DMS114 treated with DMSO at 0.1 percent for 48 hours (cell line): ENCODE results near the gene IST1.
"Not testable (repeated sequence)": the region's sequence is repeated elsewhere in the genome, so short reads cannot be mapped to it uniquely, and the experiment has no call there.

Source experiments
- DNase-seq: peaks from one replicate; lab custom pipeline; 2025; ENCODE audit not compliant: unreplicated experiment; lab: John Stamatoyannopoulos, UW

The IST1 gene

DNA sequence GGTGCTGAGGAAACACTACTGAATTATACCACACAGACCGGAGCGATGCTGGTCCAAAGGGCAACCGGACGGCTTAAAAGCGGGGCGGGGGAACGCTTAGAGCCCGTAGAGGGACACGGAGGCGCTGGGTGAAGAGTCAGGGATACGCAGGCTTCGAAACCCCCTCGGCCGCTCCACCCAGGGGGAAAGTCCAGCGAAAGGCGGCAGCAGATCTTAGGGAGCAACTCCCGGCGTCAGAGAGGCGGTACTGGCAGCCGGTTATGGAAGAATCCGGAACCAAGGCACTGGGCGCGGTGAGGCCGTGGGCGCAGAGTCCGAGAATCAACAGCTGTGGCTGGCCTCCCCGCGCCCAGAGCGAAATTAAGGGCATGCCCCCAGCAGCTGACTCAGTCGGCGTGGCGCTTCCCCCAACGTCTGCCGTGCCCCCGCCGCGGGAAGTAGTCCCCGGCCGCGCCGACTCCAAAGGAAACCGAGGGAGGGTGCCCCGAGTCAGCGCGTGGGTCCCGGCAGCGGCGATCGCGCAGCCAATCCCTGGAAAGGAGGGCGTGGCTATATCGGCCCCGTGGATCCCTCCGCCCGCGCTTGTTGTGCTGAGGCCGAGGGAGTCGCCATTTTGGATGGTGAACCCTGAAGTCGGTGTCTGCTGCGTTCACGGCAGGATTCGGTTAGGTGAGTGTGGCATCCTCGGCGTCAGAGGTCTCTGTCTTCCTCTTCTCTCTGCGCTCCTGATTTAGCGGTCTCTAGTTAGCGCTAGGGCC, at the start of gene IST1:
TSS of gene IST1 (plus strand) at position 611 of the 758 bp plus-strand sequence. CDS start 20,110 bp downstream, outside the sequence.
- DNase-seq = peak; percentile 96

DNA sequence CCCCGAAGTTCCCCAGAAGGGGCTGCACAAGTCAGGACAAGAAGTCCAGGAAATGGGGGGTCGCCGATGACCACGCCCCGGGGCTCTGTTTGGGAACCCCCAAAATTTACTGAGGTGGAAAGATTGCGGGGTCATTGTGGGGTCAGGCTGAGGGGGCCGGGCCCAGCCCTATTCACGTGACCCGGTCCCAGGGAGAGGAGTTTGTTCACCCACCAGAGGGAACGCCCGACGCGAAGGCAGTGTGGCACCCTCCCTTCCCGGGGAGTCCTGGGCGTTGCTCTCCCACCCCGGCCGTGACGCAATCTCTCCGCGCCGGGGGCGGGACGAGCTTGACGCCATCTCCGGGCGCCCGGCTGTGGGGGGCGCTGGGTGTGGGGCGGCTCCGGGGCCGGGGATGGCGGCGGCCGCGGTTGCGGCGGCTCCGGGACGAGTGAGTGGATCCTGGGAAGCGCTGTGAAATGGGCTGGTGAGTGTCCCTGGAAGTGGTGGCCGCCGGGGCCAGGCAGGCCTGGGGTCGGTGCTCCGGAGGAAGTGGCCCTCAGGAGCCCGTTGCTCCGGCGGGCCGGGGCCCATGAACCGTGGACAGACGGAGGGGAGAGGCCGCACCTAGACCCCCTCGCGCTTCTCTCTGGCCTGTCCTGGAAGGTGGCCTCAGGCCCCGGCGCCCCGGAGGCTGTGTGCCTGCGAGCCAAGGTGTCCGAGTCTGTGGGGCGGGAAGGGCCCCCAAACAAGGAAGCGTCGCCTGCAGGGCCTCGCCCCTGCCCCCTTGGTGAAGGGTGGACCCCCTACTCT, 49.5 kb upstream of the IST1 start, which contains the start of gene ATXN1L:
TSS of gene ATXN1L (plus strand) at position 338 of the 792 bp plus-strand sequence. CDS start 3,765 bp downstream, outside the sequence.
- peak; percentile 84 for DNase-seq

DNA sequence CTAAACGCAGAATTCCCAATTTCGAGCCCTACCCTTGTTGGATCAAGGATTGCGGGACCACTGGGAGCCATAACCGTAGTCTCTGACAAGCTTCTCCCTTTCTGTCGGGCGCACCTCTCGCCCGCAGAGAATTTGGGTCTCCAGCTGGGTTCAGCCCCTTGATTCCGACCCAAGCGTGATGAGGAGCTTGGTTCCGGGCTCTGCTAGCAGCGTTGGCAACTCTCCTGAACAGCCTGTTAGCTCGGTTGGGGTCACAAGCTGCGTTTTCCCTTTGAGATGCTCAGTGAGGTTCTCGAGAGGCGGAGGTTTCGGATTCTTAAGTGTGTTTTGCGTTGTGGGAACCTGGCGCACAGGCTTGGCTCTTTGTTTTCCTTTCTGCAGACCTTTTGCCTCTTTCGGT, 48.9 kb upstream of the IST1 start:
- DNase-seq = no peak

DNA sequence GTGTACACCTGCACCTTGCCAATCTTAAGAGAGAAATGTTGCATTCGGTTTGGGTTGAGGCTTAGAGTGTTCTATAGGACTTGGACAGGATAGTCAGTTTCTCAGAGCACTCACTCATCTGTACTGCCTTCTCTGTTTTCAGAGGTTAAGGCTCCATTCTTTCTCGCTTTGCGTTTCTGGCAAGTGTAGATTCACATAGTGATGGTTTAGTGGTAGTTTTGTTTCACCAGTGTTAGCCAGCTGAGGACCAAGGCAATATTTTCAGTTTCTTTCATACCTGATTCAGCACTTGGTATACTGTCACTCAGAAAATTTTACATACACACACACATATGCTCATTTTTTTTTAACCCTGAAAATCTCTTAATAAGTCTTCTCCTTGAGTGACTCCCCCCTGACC, 48.2 kb upstream of the IST1 start:
- DNase-seq = no peak

DNA sequence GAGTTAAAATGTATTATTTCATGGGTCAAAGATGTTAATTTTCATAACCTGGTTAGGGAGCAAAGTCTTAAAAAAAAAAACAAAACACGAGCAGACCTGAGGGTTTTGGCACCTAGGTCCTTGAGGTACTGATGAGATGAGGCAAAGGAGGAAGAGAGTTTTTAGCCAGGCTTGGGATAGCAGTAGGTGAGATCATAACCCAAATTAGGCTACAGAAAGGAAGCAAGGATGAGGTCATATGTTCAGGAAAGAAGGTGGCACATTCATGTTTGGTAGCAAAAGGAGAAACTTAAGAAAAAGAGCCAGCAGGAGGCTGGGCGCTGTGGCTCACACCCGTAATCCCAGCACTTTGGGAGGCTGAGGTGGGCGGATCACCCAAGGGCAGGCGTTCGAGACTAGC, 46.7 kb upstream of the IST1 start:
- DNase-seq = no peak

DNA sequence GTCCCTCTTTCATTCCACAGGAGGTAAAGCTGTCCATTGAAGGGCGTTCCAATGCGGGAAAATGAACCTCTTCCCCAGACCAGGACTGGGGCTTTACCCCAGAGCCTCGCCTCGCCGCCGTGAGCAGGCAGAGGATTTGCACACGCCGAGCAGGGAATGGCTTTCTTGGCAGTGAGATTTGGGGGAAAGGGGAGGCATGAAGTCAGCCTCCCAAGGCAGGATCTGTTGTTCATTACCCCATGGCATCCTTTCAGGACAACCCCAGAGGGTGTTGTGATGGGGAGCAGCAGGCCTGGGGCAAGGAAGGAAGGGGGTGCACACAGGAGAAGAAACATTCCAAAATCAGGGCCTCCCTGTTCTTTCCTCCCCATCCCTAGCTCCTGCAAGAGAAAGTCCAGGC, 43.6 kb upstream of the IST1 start:
- DNase-seq = no peak

DNA sequence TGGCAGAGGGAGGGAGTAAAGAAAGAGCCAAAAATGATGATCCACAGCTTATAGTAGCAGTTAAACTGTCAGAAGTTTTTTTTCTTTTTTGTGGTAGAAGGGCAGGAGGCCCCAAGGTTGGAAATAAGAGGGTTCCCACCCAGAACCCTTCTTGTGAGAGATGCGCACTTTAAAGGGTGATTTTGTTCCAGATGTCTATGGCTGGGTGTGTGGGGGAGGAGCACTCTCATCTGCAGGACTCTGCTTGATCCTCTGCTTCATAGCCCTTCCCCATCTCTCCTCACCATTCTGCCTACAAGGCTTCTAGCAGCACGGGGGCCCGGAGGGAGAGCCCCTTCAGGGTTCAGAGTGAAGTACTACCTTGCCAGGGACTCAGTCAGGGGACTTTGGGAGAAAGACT, 43.2 kb upstream of the IST1 start:
- DNase-seq = no peak

DNA sequence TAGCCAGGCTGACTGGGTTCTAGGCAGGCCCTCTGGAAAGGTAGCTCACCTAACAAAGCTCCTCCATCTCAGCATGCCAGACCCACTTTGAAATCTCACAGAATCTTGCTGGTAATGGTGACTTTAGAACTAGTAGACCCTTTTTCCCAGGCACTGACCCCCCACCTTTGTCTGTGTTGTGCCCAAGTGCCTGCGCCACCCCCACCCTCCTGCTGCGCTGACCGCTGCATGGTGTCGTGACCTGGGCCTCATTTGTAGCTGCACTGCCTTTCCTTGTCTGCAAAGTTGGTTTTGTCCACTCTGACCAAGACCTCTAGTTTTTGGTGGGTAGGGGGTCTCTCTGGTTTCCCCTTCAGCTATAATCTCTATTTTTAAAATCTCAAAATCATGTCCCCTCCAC, 42.8 kb upstream of the IST1 start:
- no peak for DNase-seq

DNA sequence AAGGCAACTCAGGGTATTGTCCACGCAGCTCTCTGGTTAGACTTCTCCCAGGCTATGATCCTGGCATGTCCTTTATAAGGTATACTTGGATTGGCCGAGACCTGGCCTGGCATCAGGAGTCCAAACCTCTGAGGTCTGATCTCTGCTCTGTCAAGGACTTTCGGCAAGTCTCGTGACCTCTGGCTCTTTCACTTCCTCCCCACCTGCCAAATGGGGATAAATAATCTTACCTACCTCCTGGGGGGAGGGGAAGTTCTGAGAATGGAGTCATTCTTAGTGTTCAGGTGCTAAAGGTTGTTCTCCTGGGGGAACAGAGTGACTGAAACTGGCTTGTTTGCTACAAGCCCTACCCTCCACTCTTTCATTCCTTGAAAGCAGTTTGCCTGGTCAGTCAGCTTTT, 41.9 kb upstream of the IST1 start:
- no peak for DNase-seq

DNA sequence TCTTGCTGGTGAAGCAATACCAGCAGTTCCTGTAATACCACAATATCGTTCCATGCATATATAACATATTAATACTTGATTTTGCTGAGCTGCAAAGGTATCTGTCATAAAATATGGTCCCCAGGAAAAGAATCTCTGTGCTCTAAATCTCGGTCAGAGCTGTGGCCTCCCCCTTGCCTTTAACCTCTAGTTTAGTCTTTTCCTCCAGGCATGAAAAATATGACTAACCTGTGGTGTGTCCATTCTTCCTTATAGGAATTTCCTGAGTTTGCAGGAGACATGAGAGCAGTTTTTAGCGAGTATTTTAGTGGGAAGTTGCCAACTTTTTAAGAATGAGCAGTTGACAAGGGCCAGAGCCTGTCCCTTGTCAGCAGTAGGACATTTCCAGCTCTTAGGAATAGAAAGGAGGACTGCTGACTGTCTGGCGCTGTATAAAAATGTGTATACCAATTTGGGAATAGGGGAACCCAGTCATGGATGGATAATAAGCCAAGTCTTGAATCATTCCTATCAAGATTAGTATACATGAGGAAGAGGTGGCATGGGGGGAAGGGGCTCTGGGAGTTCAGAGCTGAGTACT, 40.9 kb upstream of the IST1 start:
- no peak for DNase-seq

DNA sequence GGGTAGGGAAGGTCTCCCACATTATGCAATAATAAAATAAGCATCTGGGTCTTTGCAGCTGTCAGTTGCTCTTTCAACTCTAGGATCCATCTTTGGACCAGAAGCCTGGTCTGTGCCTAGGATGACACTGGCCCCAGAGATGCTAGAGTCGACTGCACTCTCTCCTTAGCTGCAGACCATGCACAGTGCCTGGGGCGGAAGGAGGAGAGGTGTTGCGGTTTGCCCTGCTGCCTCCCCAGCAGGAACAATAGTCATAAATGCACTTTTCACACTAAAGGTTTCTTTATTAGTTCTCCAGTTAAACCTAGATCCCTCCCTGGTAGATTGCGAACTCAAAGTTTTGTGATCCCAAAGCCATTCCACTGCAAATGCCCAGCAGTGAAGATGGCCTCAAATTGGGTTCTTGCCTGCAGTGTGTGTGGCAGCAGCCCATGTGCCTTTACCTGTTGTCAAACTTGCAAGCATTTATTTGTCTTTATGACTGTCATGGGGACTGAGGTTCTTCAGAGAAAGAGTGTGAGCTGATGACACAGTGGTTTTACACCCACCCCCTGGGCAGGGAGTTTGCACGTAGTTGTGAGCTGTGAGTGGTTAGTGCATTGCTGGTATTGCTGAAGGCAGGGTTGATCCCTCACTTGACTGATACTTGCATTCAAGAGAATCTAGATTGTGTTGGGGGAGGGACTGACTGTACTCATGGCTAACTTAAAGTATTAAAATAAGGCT, 39.2 kb upstream of the IST1 start:
- no peak for DNase-seq

DNA sequence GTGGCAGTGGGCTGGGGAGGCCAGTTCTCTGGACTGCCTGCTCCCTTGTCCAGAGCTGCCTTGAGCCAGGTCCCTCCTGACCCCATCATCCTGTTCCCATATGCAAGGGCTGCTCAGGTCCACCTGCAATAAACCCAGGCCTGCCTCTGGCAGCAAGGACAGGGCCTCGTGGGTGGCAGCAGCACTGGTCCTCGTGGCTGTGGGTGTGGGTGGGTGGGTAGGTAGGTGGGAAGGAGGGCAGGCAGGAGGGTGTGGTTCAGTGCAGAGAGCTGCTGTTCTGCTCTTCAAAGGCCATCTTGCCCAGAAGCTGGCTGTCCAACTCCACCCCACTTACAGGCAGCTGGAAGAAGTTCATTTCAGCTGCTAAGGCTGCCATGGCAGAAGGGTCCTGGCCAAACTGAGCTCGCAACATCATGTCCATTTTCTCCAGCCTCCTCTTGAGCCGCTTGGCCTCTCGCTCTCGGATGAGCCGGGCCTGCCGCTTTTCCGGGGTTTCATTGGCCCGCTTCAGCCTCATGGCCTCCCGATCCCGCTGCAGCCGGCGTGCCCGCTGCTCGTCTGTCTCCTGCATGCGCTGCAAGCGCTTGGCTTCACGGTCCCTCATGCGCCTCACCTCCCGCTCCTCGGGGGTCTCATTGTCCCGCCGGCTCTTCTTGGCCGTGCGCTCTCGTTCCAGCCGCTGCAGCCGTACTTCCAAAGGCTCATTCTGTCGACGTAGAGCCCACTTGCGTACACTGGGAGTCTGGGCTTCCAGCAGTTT, 35.4 kb upstream of the IST1 start:
- DNase-seq = no peak

DNA sequence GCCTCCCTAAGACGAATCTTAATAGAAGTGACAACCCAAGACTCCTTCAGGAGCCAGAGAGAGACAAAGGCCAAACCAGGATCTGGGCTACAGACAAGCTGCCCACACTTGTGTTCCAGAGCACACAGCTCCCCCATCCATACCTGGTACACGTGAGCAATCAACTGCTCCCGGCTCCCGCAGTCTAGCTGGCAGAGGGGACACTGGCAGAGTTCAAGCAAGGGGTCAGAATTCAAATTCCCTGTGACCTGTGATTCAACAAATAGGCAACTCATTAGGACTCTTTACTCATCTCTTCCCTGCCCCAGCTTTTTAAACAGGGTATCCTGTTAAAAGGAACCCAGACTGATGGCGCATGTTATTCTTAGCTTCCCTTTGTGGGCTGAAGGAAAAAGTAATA, 31.3 kb upstream of the IST1 start:
- DNase-seq = no peak

DNA sequence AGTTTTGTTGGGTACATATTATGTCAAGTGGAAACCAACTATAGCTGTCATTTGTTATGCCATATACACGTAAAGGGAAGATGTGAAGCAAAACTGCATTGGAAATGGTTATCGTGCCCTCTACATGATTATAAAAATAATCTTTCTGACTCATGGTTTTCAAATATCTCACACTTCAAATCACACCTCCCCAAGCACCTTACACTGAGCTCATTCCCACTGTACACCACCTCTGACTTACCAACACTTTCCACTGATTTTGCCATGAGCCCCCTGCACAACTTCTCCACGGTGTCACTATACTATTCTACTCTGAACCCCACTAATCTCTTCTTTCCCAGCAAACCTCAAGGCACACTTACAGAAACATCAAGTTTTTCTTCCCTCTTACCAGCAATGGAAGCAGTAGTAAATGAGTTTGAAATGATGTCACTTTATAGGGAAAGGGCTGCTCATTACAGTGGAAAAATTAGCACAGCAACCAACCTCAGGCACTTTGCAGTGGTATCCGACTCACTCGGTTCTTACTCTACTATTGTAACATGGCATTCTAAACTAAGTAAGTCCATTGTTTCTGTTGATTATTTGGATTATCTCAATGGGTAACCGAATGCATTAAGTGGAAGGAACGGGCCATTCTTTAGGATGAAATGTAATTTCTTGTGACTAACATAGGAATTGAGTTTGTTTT, 30.0 kb upstream of the IST1 start:
- no peak for DNase-seq

DNA sequence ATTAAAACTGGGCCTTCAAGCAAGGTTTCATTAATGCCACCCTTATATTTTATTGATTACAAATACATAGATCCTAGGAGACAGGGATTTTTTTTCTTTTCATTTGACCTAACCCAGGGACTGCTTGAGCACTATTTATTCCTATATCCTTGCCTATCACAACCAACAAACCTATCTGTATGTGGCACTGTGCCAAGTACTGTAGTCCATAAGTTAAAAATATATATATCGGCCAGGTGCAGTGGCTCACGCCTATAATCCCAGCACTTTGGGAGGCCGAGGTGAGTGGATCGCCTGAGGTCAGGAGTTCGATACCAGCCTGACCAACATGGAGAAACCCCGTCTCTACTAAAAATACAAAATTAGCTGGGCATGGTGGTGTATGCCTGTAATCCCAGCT, 28.2 kb upstream of the IST1 start:
- DNase-seq = not testable (repeated sequence)

DNA sequence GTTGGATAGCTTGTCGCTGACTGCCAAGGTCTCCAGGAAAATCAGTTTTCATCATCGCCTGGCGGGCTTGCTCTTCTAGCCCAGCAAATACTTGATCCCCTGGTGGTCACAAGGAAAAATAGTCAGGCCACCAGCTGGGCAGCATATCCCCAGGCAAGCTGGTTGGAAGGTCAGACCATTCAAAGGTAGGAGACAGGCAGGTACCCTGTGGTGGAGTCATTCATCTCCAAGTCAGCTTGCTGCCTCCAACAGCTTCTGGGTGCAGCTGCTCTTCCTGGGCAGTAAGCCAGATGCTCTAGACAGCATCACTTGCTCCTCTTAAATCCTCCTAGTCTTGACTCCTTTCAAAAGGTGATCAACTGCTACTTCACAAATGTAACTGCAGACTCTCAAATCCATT, 27.4 kb upstream of the IST1 start:
- DNase-seq = no peak

DNA sequence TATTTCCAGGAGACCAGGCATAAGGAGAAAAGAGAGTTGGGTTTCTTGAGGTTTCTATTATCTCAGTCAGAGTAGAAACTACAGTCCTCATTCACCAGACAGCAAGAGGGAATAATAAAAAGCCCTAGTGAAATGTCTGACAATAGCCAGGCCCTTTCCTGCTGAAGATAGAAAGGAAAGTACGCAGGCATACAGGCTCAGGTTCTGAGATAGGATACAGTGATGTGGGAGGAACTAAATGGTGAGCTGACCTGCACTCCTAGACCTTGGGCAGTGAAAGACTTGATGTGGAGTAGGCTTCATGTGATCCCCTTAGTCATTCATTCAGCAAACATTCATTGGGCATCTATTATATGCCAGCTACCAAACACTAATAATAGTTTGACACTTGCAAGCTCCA, 26.2 kb upstream of the IST1 start:
- DNase-seq = no peak

DNA sequence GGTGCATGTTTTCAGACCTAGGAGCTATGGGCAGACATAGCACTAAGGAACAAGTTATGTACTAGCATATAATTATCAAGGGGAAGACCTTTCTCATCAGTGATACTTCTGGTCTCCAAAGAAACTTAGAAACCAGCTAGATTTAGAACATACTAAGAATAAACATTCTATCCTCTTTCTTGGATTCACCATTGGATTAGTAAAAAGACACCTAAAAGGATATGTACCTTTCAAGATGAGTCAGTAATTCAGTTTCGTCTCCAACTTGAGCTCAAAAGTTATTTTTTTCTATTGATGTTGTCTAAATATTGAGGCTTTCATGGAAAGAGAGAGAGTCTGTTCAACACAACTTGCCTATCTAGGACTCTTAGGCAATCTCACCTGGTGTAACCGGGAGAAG, 24.5 kb upstream of the IST1 start:
- DNase-seq = no peak

DNA sequence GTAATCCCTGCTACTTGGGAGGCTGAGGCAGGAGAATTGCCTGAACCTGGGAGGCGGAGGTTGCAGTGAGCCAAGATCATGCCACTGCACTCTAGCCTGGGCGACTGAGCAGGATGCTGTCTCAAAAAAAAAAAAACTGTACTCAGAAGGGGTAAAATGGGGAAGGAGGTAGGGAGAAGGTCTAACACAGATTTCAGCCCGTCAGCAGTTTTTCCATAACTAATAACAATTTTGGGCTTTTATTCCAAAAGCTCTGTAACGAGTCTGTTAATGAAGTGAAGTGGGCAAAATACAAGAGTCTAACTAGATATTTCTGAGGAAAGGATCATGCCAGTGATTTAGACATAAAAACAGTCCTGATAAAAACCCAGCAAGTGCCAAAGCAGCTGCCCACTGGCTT, 22.1 kb upstream of the IST1 start:
- DNase-seq = no peak

DNA sequence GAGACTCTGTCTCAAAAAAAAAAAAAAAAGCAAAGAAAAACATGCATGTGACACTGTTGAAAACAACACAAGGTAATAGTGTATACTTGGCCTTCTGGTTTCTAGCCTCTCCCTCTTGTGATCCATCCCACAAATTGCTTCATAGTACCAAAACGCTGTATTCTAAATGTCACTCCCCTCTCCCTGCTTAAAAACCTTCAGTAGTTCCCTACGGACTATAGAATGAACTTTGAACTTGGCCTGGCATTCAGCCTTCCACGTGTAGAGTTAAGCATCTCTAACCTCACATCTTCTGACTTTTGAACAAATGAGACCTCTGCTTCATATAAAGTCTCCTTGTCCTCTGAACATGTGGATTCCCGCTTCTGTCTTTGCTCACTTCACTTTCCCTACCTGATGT, 16.4 kb upstream of the IST1 start:
- no peak for DNase-seq
